ENCODE results near the gene LRMDA.

Gene LRMDA

DNA sequence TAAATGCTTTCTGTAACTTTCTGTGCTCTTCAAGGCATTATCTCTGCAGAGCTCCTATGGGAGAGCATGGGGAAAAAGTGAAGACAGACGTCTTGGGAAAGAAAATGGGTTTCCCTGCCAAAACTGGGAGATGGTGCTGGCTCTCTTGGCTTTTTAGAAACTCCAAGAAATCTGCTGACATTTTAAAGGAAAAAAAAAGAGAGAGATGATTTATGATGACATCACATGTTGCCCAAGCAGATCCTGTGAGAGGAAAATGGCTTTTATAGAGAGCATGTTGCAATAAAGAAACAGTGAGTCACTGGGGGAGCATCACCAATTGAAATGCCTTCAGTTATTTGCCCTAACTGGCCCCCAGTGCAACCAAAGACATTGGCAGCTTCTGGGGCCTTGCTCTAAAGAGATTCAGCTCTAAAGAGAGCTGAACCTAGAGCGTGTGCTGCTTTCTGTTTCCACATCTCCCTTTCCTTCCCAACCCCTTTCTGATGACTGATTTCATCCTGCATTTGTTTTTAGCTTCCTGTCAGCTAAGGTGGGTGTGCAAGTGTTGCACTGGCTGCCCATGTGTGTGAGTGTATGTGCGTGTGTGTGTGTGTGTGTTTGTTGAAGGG, 37.7 kb downstream of the LRMDA start:
- Histone ChIP-seq H3K4me1 (ENCODE audit: insufficient read depth, low read length) (0 out of 2 replicates have a peak, but pooled peaks cover 2% of the 10 kb centered on the region), H3K4me3 (ENCODE audit: low read length) (no peak overlapping the region), H3K27ac (ENCODE audit: low read length) (no peak overlapping the region), H3K9ac (ENCODE audit: low read depth, low read length) (no peak overlapping the region), H3K36me3 (ENCODE audit: insufficient read depth, low read depth, low read length) (no peaks in the 10 kb centered on the region), H3K27me3 (ENCODE audit: insufficient read depth, low read length) (peaks cover 13% of the 10 kb centered on the region), H3K9me3 (ENCODE audit: insufficient read depth, low read depth, low read length) (no peaks in the 10 kb centered on the region)

DNA sequence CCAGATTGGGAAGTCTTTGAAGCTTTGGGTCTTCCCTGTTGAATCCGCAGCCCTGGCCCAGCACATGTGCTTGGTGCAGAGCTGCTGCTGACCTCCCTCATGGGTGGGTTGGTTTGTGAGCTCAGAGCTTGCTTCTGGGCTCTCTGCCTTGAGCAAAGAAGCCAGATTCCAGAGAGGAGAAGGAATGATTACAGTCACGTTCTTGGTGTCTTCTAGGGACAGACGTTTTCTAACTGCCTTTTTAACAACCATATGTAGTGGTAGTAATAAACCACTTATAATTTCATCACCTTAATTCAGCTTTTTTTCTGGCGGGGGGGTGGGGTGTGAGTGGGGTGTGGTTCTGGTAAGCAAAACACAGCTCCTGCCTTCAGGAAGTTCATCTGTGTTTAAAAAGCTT, 39.5 kb downstream of the LRMDA start:
- peaks cover 19% of the 10 kb centered on the region for H3K27me3 ChIP-seq (ENCODE audit: insufficient read depth, low read length)

DNA sequence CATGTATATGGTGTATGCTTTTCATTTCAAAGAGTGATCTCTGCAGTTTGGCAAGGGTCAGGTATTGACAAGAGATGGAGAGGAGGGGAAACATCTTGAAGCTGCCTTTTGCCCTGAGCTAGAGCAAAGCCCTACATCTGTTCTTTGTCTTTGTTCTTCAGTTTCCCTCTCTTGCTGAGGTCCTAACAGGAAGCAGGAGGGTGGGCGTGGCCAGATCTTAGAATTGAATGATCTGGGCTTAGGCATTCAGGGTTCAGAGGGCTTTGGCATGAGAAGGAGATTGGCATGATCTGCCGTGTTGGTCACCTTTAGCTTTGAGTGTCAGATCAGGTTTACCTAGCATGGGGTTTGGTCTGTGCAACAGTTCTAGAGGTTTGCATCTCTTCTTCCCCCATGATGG, 41.3 kb downstream of the LRMDA start:
- H3K9ac ChIP-seq (ENCODE audit: low read depth, low read length) = no peak overlapping the region
- no peaks in the 10 kb centered on the region for H3K9me3 ChIP-seq (ENCODE audit: insufficient read depth, low read depth, low read length)
- H3K4me1 ChIP-seq (ENCODE audit: insufficient read depth, low read length) = peaks cover 15% of the 10 kb centered on the region
- H3K4me3 ChIP-seq (ENCODE audit: low read length) = no peak overlapping the region
- H3K27me3 ChIP-seq (ENCODE audit: insufficient read depth, low read length) = peaks cover 34% of the 10 kb centered on the region
- H3K27ac ChIP-seq (ENCODE audit: low read length) = no peak overlapping the region
- no peaks in the 10 kb centered on the region for H3K36me3 ChIP-seq (ENCODE audit: insufficient read depth, low read depth, low read length)

More for the DNA sequence above, 39.5 kb downstream of the LRMDA start:
- no peak overlapping the region for H3K4me3 ChIP-seq (ENCODE audit: low read length)
- H3K9me3 ChIP-seq (ENCODE audit: insufficient read depth, low read depth, low read length) = no peaks in the 10 kb centered on the region
- H3K4me1 ChIP-seq (ENCODE audit: insufficient read depth, low read length) = peaks cover 13% of the 10 kb centered on the region
- no peaks in the 10 kb centered on the region for H3K36me3 ChIP-seq (ENCODE audit: insufficient read depth, low read depth, low read length)
- no peak overlapping the region for H3K27ac ChIP-seq (ENCODE audit: low read length)
- H3K9ac ChIP-seq (ENCODE audit: low read depth, low read length) = no peak overlapping the region

DNA sequence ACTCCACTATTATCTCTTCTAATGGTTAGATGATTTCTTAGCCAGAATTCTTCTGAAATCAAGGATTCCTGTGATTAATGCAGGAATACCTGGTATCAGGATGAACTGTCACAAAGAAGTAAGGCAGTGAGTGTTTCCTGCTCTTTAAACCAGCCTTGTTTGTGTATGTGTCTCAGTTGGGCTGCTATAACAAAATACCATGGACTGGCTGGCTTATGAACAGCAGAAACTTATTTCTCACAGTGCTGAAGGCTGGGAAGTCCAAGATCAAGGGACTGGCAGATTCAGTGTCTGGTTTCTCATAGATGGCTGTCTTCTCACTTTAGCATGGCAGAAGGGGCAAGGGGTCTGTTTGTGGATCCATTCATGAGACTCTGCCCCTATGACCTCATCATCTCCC, 42.7 kb downstream of the LRMDA start:
- Histone ChIP-seq H3K27ac (ENCODE audit: low read length) (no peak overlapping the region), H3K4me3 (ENCODE audit: low read length) (no peak overlapping the region), H3K9ac (ENCODE audit: low read depth, low read length) (no peak overlapping the region), H3K27me3 (ENCODE audit: insufficient read depth, low read length) (peaks cover 36% of the 10 kb centered on the region), H3K9me3 (ENCODE audit: insufficient read depth, low read depth, low read length) (no peaks in the 10 kb centered on the region), H3K36me3 (ENCODE audit: insufficient read depth, low read depth, low read length) (no peaks in the 10 kb centered on the region), H3K4me1 (ENCODE audit: insufficient read depth, low read length) (peaks cover 15% of the 10 kb centered on the region)

DNA sequence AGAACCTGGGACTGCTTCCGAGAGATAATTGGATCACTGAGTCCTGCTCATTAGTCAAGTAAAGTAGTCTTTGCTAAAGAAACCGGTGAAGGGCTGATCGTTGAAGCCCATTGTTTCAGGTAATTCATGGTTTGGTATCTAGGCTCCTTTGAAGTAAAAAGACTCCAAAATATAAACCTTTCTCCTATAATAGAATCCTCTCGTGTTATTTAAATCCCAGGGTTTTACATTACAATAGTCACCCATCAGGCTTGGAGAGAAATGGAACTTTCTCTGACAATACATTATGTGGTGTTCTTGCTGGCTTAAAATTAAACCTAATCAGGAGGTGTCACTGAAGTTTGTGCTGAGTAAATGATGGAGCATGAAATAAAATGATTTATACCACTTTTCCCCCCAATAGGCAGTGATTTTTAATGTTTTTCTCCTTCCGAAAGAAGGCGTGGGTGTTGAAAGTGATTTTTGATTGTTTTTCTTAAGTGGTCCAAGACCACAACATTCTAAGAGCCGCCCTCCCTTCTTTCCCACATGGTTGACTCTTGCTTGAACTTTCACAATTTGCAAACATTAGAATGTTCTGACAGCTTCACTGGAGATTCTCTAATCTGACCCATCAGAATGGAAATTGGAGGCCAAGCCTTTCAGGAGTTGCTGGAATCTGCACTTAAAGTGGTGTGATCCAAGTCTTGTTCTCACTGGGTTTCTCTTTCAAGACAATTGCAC, 44.2 kb downstream of the LRMDA start:
- H3K36me3 ChIP-seq (ENCODE audit: insufficient read depth, low read depth, low read length) = no peaks in the 10 kb centered on the region

DNA sequence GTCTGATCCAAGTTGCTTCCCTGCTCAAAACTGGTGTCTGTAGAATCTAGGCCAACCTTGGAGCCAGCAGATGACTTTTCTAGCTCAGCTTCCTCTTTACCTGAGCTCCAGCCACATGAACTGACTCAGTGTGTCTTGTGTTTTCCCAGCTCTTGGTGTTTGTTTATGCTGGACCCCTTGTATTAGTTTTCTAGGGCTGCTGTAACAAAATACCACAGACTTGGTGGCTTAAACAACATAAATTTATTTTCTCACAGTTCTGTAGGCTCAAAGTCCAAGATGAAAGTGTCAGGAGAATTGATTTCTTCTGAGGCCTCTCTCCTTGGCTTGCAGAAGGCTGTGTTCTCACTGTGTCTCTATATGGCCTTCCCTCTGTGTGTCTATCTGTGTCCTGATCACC, 45.1 kb downstream of the LRMDA start:
- H3K9me3 ChIP-seq (ENCODE audit: insufficient read depth, low read depth, low read length) = no peaks in the 10 kb centered on the region
- H3K27me3 ChIP-seq (ENCODE audit: insufficient read depth, low read length) = peaks cover 36% of the 10 kb centered on the region
- H3K4me3 ChIP-seq (ENCODE audit: low read length) = no peak overlapping the region
- no peak overlapping the region for H3K9ac ChIP-seq (ENCODE audit: low read depth, low read length)
- H3K4me1 ChIP-seq (ENCODE audit: insufficient read depth, low read length) = peaks cover 15% of the 10 kb centered on the region
- H3K36me3 ChIP-seq (ENCODE audit: insufficient read depth, low read depth, low read length) = no peaks in the 10 kb centered on the region
- no peak overlapping the region for H3K27ac ChIP-seq (ENCODE audit: low read length)

More for the DNA sequence above, 44.2 kb downstream of the LRMDA start:
- Histone ChIP-seq H3K27me3 (ENCODE audit: insufficient read depth, low read length) (peaks cover 36% of the 10 kb centered on the region), H3K4me1 (ENCODE audit: insufficient read depth, low read length) (peaks cover 15% of the 10 kb centered on the region), H3K4me3 (ENCODE audit: low read length) (peak overlapping the region; percentile 37), H3K27ac (ENCODE audit: low read length) (no peak overlapping the region), H3K9ac (ENCODE audit: low read depth, low read length) (no peak overlapping the region), H3K9me3 (ENCODE audit: insufficient read depth, low read depth, low read length) (no peaks in the 10 kb centered on the region)

DNA sequence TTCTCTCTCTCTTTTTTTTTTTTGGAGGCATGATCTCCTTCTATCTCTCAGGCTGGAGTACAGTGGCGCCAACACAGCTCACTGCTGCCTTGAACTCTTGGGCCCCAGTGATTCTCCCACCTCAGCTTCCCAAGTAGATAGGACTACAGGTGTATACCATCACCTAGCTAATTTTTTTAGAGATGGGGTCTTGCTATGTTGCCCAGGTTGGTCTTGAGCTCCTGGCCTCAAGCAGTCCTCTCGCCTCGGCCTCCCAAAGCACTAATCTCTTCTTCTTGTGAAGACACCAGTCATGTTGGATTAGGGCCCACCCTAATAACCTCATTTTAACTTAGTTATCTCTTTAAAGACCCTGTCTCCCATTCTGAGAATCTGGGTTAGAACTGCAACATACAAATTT, 45.6 kb downstream of the LRMDA start:
- Histone ChIP-seq H3K9ac (ENCODE audit: low read depth, low read length) (no peak overlapping the region), H3K9me3 (ENCODE audit: insufficient read depth, low read depth, low read length) (no peaks in the 10 kb centered on the region), H3K27ac (ENCODE audit: low read length) (no peak overlapping the region), H3K4me1 (ENCODE audit: insufficient read depth, low read length) (peaks cover 15% of the 10 kb centered on the region), H3K36me3 (ENCODE audit: insufficient read depth, low read depth, low read length) (no peaks in the 10 kb centered on the region), H3K4me3 (ENCODE audit: low read length) (no peak overlapping the region), H3K27me3 (ENCODE audit: insufficient read depth, low read length) (peaks cover 32% of the 10 kb centered on the region)

DNA sequence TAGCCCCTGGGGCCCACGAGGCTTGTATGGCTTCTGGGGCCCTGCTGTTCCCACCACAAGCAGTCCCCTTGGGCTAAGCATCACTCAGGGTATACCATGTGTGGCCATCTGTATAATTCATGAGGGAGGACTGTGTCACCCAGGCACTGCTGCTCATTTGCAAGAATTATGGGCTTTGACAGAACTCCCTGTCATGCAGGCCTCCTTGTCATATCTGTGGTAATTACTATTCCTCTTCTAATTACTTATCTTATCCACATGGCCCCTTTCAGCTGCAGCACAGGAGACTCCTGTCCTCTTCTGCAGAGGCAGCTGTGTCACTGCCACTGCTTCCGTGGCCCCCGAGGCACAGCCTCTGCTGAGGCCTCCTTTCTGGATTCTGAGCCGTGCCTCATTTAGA, 46.3 kb downstream of the LRMDA start:
- Histone ChIP-seq H3K9ac (ENCODE audit: low read depth, low read length) (no peak overlapping the region), H3K4me1 (ENCODE audit: insufficient read depth, low read length) (peaks cover 15% of the 10 kb centered on the region), H3K4me3 (ENCODE audit: low read length) (no peak overlapping the region), H3K27ac (ENCODE audit: low read length) (no peak overlapping the region), H3K9me3 (ENCODE audit: insufficient read depth, low read depth, low read length) (no peaks in the 10 kb centered on the region), H3K27me3 (ENCODE audit: insufficient read depth, low read length) (peaks cover 29% of the 10 kb centered on the region), H3K36me3 (ENCODE audit: insufficient read depth, low read depth, low read length) (no peaks in the 10 kb centered on the region)

DNA sequence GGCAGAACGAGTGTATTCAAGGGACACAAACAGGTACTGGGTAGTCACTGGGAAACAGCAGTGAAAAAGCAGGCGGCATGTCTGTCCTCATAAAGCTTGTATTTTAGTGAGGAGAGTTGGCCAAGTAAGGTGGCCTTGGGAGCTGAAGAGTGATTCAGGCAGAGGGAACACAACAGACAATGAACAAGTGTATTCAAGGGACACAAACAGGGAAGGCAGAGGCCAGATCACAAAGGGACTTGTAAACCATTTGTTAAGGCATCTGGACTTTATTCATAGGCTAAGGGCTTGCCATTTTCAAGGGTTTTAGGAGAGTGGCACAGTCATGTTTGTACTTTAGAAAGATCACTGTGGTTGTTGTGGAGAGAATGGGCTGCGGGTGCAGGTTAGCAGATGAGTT, 49.0 kb downstream of the LRMDA start:
- H3K4me3 ChIP-seq (ENCODE audit: low read length) = no peak overlapping the region
- H3K9me3 ChIP-seq (ENCODE audit: insufficient read depth, low read depth, low read length) = no peaks in the 10 kb centered on the region
- no peak overlapping the region for H3K27ac ChIP-seq (ENCODE audit: low read length)
- peaks cover 7% of the 10 kb centered on the region for H3K4me1 ChIP-seq (ENCODE audit: insufficient read depth, low read length)
- H3K27me3 ChIP-seq (ENCODE audit: insufficient read depth, low read length) = peaks cover 18% of the 10 kb centered on the region
- H3K36me3 ChIP-seq (ENCODE audit: insufficient read depth, low read depth, low read length) = no peaks in the 10 kb centered on the region
- H3K9ac ChIP-seq (ENCODE audit: low read depth, low read length) = no peak overlapping the region

DNA sequence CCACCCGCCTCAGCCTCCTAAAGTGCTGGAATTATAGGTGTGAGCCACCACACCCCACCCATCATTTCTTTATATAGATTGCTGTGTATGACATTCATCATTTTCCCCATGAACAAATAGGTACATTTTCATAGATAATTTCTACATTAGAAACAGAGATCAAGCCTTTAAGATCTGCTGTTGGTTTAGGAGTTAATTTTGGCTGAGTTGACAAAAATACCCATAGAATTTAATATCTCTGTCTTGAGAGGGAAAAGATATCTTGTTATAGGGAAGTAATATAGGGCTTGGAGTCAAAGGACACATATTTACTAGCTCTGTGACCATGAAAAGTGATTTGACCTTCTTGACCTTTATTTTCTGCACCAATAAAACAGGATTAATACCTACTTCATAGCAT, 51.8 kb downstream of the LRMDA start:
- Histone ChIP-seq H3K4me3 (ENCODE audit: low read length) (no peak overlapping the region), H3K36me3 (ENCODE audit: insufficient read depth, low read depth, low read length) (no peaks in the 10 kb centered on the region), H3K27ac (ENCODE audit: low read length) (no peak overlapping the region), H3K27me3 (ENCODE audit: insufficient read depth, low read length) (no peaks in the 10 kb centered on the region; the same call in 1 of the 2 replicates), H3K4me1 (ENCODE audit: insufficient read depth, low read length) (no peaks in the 10 kb centered on the region), H3K9me3 (ENCODE audit: insufficient read depth, low read depth, low read length) (no peaks in the 10 kb centered on the region), H3K9ac (ENCODE audit: low read depth, low read length) (no peak overlapping the region)

DNA sequence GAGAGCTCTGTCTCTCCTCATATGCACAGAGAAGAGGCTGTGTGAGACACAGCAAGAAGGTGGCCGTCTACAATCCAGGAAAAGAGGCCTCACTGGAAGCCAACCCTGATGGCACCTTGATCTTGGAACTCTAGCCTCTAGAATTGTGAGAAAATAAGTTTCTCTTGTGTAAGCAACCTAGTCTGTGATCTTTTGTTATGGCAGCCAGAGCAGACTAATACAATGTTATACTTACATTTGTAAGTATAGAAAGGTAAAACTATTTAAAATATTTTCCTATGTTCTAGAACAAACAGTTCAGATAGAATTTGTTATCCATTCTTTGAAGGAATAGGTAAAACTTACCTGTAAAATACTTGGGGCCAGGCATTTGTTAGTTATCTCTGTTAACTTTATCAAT, 53.3 kb downstream of the LRMDA start:
- Histone ChIP-seq H3K9me3 (ENCODE audit: insufficient read depth, low read depth, low read length) (no peaks in the 10 kb centered on the region), H3K4me1 (ENCODE audit: insufficient read depth, low read length) (no peaks in the 10 kb centered on the region), H3K4me3 (ENCODE audit: low read length) (no peak overlapping the region)

DNA sequence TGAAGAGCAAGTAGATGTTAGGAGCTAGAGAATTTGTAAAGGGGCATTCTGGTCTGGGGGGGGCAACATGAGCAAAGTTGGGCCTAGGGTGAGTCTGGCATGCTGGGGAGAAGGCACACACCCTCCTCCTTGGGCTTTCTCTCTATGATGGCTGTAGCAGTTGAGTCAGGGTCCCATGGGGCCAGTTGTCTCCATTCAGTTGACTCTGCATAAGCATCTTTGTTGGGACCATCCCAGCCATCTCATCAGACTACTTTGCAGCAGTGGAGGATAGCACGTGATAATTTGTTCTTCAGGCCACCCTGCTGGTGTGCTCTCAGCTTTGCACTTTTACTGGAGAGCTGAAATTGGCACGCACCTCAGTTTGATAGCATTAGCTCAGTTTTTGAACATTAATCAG, 55.2 kb downstream of the LRMDA start:
- no peak overlapping the region for H3K9ac ChIP-seq (ENCODE audit: low read depth, low read length)
- no peak overlapping the region for H3K27ac ChIP-seq (ENCODE audit: low read length)
- no peaks in the 10 kb centered on the region for H3K36me3 ChIP-seq (ENCODE audit: insufficient read depth, low read depth, low read length)
- H3K4me1 ChIP-seq (ENCODE audit: insufficient read depth, low read length) = no peaks in the 10 kb centered on the region
- H3K4me3 ChIP-seq (ENCODE audit: low read length) = no peak overlapping the region
- no peaks in the 10 kb centered on the region for H3K9me3 ChIP-seq (ENCODE audit: insufficient read depth, low read depth, low read length)
- no peaks in the 10 kb centered on the region; the same call in 1 of the 2 replicates for H3K27me3 ChIP-seq (ENCODE audit: insufficient read depth, low read length)

More for the DNA sequence above, 53.3 kb downstream of the LRMDA start:
- H3K27me3 ChIP-seq (ENCODE audit: insufficient read depth, low read length) = no peaks in the 10 kb centered on the region; the same call in 1 of the 2 replicates
- H3K27ac ChIP-seq (ENCODE audit: low read length) = no peak overlapping the region
- no peaks in the 10 kb centered on the region for H3K36me3 ChIP-seq (ENCODE audit: insufficient read depth, low read depth, low read length)
- no peak overlapping the region for H3K9ac ChIP-seq (ENCODE audit: low read depth, low read length)

All from iPS-20b (cell line).